Measurements from ENCODE around the gene FGF9. TPM values are rescaled to one million over a fixed set of nuclear protein-coding genes. Genes with fewer than 3 reads are reported as not detected.

The FGF9 gene
- not detected in 5 replicates for total RNA-seq (2022; extraction: Qiagen RNA extraction; ENCODE audit: low read depth)

DNA sequence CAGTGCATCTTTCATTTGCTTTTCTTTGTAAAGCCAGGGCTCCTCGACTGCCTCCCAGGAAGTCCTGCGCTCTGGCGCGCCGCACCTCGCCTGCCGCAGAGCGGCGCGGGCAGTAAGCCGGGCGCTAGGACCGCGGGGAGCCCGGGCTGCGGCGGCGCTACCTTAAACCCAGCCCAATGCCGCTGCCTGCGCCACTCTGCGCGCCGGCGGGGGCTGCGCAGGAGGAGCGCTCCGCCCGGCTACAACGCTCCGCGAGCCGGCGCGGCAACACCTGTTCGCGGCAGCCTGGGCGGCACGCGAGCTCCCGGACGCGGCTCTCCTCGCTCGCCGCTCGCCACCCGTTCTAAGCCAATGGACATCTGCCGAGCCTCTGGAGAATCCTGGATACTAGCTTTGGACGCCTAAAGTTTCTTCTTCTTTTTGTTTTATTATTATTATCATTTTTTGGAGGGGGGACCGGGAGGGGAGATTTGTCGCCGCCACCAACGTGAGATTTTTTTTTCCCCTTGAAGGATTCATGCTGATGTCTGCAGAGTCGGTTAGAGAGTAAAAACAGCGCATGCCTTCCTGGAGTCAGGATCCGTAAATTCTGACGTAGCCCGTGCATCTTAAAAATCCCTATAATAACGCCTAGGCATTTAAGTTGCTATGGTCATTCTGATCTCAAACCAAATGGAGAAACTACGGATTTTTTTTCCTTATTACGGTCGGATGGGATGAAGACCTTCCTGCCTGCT lies at the start of gene FGF9:
FGF9 (plus strand) TSS at position 191 of the 737 bp plus-strand sequence. CDS start 840 bp downstream, outside the sequence.

Other genes with a start within 250 kb of the FGF9 start
- gene ZDHHC20, start 211.8 kb upstream of the FGF9 start, total RNA-seq (2022; extraction: Qiagen RNA extraction; ENCODE audit: low read depth) = 15.9 to 26.4 TPM (median 22.8 TPM) in 5 replicates
- gene MICU2, start 66.9 kb upstream of the FGF9 start, total RNA-seq (2022; extraction: Qiagen RNA extraction; ENCODE audit: low read depth) = 15.8 to 19.6 TPM (median 17.3 TPM) in 5 replicates

Data from A549 treated with DMSO at 1 μM for 4 hours (cell line).